ENCODE measurements around the gene NHSL2.

The NHSL2 gene

GRCh38 chrX:72079607-72080006, 169.0 kb downstream of the NHSL2 start:
- DNase-seq (ENCODE audit: low read depth) = no peak

GRCh38 chrX:72080150-72080549, 169.5 kb downstream of the NHSL2 start:
- no peak for DNase-seq (ENCODE audit: low read depth)

- DNase-seq (ENCODE audit: low read depth) = no peak
Measured at GRCh38 chrX:72080800-72081199, 170.2 kb downstream of the NHSL2 start.

- no peak for DNase-seq (ENCODE audit: low read depth)
Measured at GRCh38 chrX:72081605-72082320, 171.1 kb downstream of the NHSL2 start.

GRCh38 chrX:72083291-72083690, 172.6 kb downstream of the NHSL2 start:
- no peak for DNase-seq (ENCODE audit: low read depth)

- DNase-seq (ENCODE audit: low read depth) = no peak
Measured at GRCh38 chrX:72084114-72084513, 173.5 kb downstream of the NHSL2 start.

GRCh38 chrX:72086995-72087394, 176.3 kb downstream of the NHSL2 start:
- DNase-seq (ENCODE audit: low read depth) = no peak

GRCh38 chrX:72088761-72089160, 178.1 kb downstream of the NHSL2 start:
- no peak for DNase-seq (ENCODE audit: low read depth)

GRCh38 chrX:72089254-72089653, 178.6 kb downstream of the NHSL2 start:
- no peak for DNase-seq (ENCODE audit: low read depth)

- DNase-seq (ENCODE audit: low read depth) = no peak
Measured at GRCh38 chrX:72094894-72095293, 184.2 kb downstream of the NHSL2 start.

- no peak for DNase-seq (ENCODE audit: low read depth)
Measured at GRCh38 chrX:72095370-72095769, 184.7 kb downstream of the NHSL2 start.

- DNase-seq (ENCODE audit: low read depth) = no peak
Measured at GRCh38 chrX:72097098-72097497, 186.5 kb downstream of the NHSL2 start.

GRCh38 chrX:72100051-72100755, 189.6 kb downstream of the NHSL2 start:
- DNase-seq (ENCODE audit: low read depth) = no peak

- DNase-seq (ENCODE audit: low read depth) = no peak
Measured at GRCh38 chrX:72100824-72101351, 190.2 kb downstream of the NHSL2 start.

- DNase-seq (ENCODE audit: low read depth) = no peak
Measured at GRCh38 chrX:72101597-72102037, 191.0 kb downstream of the NHSL2 start.

GRCh38 chrX:72102126-72102525, 191.5 kb downstream of the NHSL2 start:
- DNase-seq (ENCODE audit: low read depth) = no peak

GRCh38 chrX:72102760-72103159, 192.1 kb downstream of the NHSL2 start:
- DNase-seq (ENCODE audit: low read depth) = no peak

GRCh38 chrX:72105436-72105835, 194.8 kb downstream of the NHSL2 start:
- no peak for DNase-seq (ENCODE audit: low read depth)

- no peak for DNase-seq (ENCODE audit: low read depth)
Measured at GRCh38 chrX:72107320-72107719, 196.7 kb downstream of the NHSL2 start.

GRCh38 chrX:72107841-72108595, 197.4 kb downstream of the NHSL2 start:
- DNase-seq (ENCODE audit: low read depth) = no peak

GRCh38 chrX:72108666-72109065, 198.0 kb downstream of the NHSL2 start:
- no peak for DNase-seq (ENCODE audit: low read depth)

GRCh38 chrX:72110051-72110875, 199.6 kb downstream of the NHSL2 start:
- DNase-seq (ENCODE audit: low read depth) = no peak
